Measurements from ENCODE around the gene NEMF. TPM values are rescaled to one million over a fixed set of nuclear protein-coding genes. Genes with fewer than 3 reads are reported as not detected.
"Not testable (repeated sequence)": the region's sequence is repeated elsewhere in the genome, so short reads cannot be mapped to it uniquely, and the experiment has no call there.

NEMF gene
- total and polyA plus RNA-seq, 3 experiments from 2014 or later = 48.9 to 71.9 (median 69.2) TPM

DNA sequence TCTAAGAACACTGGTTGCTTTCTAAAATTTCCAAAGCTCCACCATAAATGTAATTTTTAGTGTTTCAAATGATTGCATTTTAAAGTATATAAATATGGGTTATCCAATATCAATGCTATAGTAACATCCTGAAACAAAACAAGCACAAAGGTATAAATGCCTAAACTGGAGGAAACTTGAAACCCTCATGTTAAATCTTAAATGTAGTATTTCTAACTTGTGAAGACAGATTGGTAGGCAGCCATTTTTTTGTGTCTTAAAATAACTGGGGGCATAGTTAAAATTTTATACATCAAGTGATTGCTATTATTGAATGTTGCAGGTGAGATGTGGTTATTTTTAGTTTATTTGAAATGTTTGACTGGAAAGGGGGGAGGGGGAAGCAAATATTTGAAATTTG lies 43.7 kb upstream of the NEMF start:
- peaks cover 17% of the 10 kb centered on the region for H3K36me3 ChIP-seq (ENCODE audit: insufficient read depth, low read length)
- DNase-seq; H3K27me3 Mint-ChIP-seq; H3K27me3 ChIP-seq (ENCODE audit: insufficient read depth, low read length, poor library complexity, severe bottlenecking); H3K9me3 Mint-ChIP-seq; H3K9me3 ChIP-seq (ENCODE audit: low read length): not testable (repeated sequence)
- H3K4me3 ChIP-seq (ENCODE audit: low read length) = peak overlapping the region; percentile 85
- ChIA-PET CTCF (interaction anchor here (1.0 to 1.5 kb wide), 3 partner anchors 9 to 185 kb away, joined by 3 read pairs; no protein-coding TSS in a partner anchor), POLR2A (interaction anchor here (0.7 to 1.2 kb wide), 4 partner anchors 33 to 166 kb away, joined by 3 to 9 read pairs (median 3); no protein-coding TSS in a partner anchor)
- peak overlapping the region; percentile 32 for H3K27ac ChIP-seq (ENCODE audit: low read depth, low read length)
- peaks cover 46 to 68% (median 60%) of the 10 kb centered on the region in 3 donors for H3K4me1 Mint-ChIP-seq
- H3K27ac Mint-ChIP-seq = peak overlapping the region; percentile 51 to 99 (median 90)
- peaks cover 12 to 48% (median 27%) of the 10 kb centered on the region in 3 donors for H3K36me3 Mint-ChIP-seq
- peak overlapping the region; percentile 92 to 100 (median 99) for H3K4me3 Mint-ChIP-seq
- peaks cover 49% of the 10 kb centered on the region for H3K4me1 ChIP-seq (ENCODE audit: insufficient read depth, low read length)

DNA sequence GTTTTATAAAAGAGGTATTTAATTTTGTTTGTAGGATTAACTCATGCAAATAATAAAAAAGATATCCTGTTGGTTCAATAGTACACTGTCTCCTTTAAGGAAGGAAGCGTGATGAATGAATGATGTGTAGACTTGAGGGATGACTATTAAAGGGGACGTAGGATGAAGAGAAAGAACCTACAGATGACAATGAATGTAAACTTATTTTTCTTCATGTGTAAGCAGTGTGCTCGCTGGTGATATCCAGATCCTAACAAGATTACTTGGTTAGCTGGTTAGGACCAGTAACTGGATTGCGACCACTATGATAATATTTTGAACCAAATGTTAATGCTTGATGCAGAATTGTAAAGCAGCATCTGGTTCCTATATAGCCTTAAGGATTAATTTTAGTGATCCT lies 42.9 kb upstream of the NEMF start:
- Histone ChIP-seq H3K36me3 (ENCODE audit: insufficient read depth, low read length) (peaks cover 17% of the 10 kb centered on the region), H3K4me1 (ENCODE audit: insufficient read depth, low read length) (peaks cover 49% of the 10 kb centered on the region), H3K27me3 (ENCODE audit: insufficient read depth, low read length, poor library complexity, severe bottlenecking) (no peaks in the 10 kb centered on the region), H3K4me3 (ENCODE audit: low read length) (peak overlapping the region; percentile 85), H3K27ac (ENCODE audit: low read depth, low read length) (peak overlapping the region; percentile 32), H3K9me3 (ENCODE audit: low read length) (no peaks in the 10 kb centered on the region)
- peak overlapping the region; percentile 51 to 99 (median 90) for H3K27ac Mint-ChIP-seq
- peak overlapping the region; percentile 92 to 100 (median 99) for H3K4me3 Mint-ChIP-seq
- H3K27me3 Mint-ChIP-seq = peaks cover 0 to 1% of the 10 kb centered on the region in 2 donors
- DNase-seq = no peak
- peaks cover 46 to 68% (median 57%) of the 10 kb centered on the region in 3 donors for H3K4me1 Mint-ChIP-seq
- H3K36me3 Mint-ChIP-seq = peaks cover 12 to 48% (median 27%) of the 10 kb centered on the region in 3 donors
- ChIA-PET POLR2A (interaction anchor here (0.7 to 1.2 kb wide), 5 partner anchors 31 to 167 kb away, joined by 3 to 9 read pairs (median 3); no protein-coding TSS in a partner anchor), CTCF (interaction anchor here (1.0 to 1.5 kb wide), 3 partner anchors 10 to 186 kb away, joined by 3 read pairs; no protein-coding TSS in a partner anchor)
- H3K9me3 Mint-ChIP-seq = peaks cover 0 to 2% (median 0%) of the 10 kb centered on the region in 5 donors

DNA sequence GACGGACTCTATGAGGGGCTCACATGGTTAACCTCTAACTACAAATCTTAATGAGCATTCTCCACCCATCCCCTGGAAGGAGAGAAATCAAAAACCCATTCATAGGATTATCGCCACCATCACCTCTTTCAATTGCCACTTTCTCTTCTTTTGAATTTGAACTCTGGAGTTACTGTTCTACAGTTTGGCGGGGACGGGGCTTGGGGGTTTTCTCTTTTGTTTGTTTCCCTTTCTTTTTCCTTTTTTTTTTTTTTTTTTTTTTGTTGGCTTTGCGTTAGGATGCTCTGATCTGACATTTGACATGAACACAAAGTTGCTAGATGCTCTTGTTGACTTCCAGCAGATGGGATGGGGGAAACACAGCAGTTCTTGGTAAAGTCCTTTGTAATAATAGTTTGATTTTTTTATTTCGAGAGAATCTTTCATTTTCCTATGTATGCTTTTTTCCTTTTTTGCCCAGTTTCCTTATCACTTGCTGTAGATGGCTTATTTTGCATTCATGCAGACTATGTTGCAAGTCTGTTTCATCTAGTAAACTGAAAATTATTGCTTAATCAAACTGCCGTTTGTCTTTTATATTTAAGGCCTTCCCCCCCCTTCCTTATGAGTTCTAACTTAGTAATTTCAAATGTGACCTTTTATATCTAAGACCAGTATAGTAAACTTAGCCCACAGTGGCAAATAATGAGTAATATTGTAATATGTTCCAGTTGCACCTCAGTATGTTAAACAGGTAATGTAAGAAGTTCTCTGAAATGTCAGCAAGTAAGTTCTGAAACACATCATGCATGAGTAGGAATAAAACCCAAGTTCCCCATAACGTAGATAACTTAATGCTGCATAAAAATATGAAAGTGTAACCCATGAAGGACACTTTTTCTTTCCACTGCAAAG lies 41.9 kb upstream of the NEMF start:
- not testable (repeated sequence) for H3K9me3 Mint-ChIP-seq; H3K27me3 Mint-ChIP-seq; H3K9me3 ChIP-seq (ENCODE audit: low read length); H3K27me3 ChIP-seq (ENCODE audit: insufficient read depth, low read length, poor library complexity, severe bottlenecking)
- peak overlapping the region; percentile 85 for H3K4me3 ChIP-seq (ENCODE audit: low read length)
- peaks cover 42 to 61% (median 49%) of the 10 kb centered on the region in 3 donors for H3K4me1 Mint-ChIP-seq
- H3K36me3 Mint-ChIP-seq = peaks cover 12 to 48% (median 27%) of the 10 kb centered on the region in 3 donors
- ChIA-PET CTCF (interaction anchor here (1.4 to 3.6 kb wide), 7 partner anchors 26 to 187 kb away, joined by 3 to 28 read pairs (median 13); no protein-coding TSS in a partner anchor), POLR2A (interaction anchor here (0.7 to 3.3 kb wide), 4 partner anchors 30 to 107 kb away, joined by 3 to 19 read pairs (median 6); no protein-coding TSS in a partner anchor)
- H3K36me3 ChIP-seq (ENCODE audit: insufficient read depth, low read length) = peaks cover 17% of the 10 kb centered on the region
- H3K27ac Mint-ChIP-seq = peak overlapping the region; percentile 97 to 100 (median 99)
- H3K27ac ChIP-seq (ENCODE audit: low read depth, low read length) = peak overlapping the region; percentile 97
- H3K4me3 Mint-ChIP-seq = peak overlapping the region; percentile 92 to 100 (median 99)
- peaks cover 47% of the 10 kb centered on the region for H3K4me1 ChIP-seq (ENCODE audit: insufficient read depth, low read length)
- peak in 2 of 5 donors; percentile 21 to 24 for DNase-seq

DNA sequence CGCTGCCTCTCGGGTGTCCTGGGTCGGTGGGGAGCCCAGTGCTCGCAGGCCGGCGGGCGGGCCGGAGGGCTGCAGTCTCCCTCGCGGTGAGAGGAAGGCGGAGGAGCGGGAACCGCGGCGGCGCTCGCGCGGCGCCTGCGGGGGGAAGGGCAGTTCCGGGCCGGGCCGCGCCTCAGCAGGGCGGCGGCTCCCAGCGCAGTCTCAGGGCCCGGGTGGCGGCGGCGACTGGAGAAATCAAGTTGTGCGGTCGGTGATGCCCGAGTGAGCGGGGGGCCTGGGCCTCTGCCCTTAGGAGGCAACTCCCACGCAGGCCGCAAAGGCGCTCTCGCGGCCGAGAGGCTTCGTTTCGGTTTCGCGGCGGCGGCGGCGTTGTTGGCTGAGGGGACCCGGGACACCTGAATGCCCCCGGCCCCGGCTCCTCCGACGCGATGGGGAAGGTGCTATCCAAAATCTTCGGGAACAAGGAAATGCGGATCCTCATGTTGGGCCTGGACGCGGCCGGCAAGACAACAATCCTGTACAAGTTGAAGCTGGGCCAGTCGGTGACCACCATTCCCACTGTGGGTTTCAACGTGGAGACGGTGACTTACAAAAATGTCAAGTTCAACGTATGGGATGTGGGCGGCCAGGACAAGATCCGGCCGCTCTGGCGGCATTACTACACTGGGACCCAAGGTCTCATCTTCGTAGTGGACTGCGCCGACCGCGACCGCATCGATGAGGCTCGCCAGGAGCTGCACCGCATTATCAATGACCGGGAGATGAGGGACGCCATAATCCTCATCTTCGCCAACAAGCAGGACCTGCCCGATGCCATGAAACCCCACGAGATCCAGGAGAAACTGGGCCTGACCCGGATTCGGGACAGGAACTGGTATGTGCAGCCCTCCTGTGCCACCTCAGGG lies 41.0 kb upstream of the NEMF start:
- Mint-ChIP-seq H3K27me3 (peaks cover 0 to 1% of the 10 kb centered on the region in 2 donors), H3K36me3 (peaks cover 12 to 48% (median 27%) of the 10 kb centered on the region in 3 donors), H3K9me3 (peaks cover 0 to 2% (median 0%) of the 10 kb centered on the region in 5 donors), H3K4me1 (peaks cover 38 to 52% (median 40%) of the 10 kb centered on the region in 3 donors), H3K27ac (peak overlapping the region; percentile 97 to 100 (median 99)), H3K4me3 (peak overlapping the region; percentile 92 to 100 (median 99))
- Histone ChIP-seq H3K27ac (ENCODE audit: low read depth, low read length) (peak overlapping the region; percentile 97), H3K9me3 (ENCODE audit: low read length) (no peaks in the 10 kb centered on the region), H3K4me3 (ENCODE audit: low read length) (peak overlapping the region; percentile 85), H3K4me1 (ENCODE audit: insufficient read depth, low read length) (peaks cover 39% of the 10 kb centered on the region), H3K36me3 (ENCODE audit: insufficient read depth, low read length) (peaks cover 17% of the 10 kb centered on the region), H3K27me3 (ENCODE audit: insufficient read depth, low read length, poor library complexity, severe bottlenecking) (no peaks in the 10 kb centered on the region)
- ChIA-PET CTCF (interaction anchor here (1.2 to 3.6 kb wide), 10 partner anchors 25 to 192 kb away, joined by 3 to 28 read pairs (median 10); no protein-coding TSS in a partner anchor), POLR2A (interaction anchor here (0.6 to 3.3 kb wide), 12 partner anchors 11 to 169 kb away, joined by 3 to 26 read pairs (median 10); no protein-coding TSS in a partner anchor)
- peak; percentile 66 to 87 (median 78) for DNase-seq

DNA sequence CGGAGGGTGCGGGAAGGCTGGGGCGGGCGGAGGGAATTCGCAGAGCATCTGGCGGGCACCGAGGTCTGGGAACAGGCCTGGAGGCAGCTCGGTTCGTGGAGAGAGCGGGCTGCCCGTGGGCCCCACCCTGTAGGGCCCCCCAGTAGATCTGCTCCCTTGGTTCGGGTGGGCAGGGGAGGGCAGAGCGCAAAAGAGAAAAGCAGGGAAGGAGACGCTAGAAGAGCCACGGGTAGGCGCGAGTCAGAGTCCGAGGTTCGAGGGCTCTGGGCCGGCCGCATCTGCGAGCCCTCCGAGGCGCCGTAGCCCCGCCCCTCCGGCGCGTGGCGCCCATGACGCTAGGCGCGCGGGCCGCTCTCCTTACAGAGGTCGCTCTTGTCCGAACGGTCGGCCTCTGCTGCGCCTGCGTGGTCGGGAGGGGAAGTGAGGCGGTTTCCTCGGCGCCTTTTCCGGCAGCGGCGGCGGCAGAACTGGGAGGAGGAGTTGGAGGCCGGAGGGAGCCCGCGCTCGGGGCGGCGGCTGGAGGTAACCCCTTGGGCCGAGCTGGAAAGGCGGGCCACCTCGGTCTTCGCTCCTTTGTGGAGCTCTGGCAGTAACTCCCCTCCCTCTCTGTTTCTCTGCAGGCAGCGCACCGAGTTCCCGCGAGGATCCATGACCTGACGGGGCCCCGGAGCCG lies 40.2 kb upstream of the NEMF start, which contains the start of gene ARF6:
TSS of gene ARF6 (plus strand) at position 447 of the 673 bp plus-strand sequence. CDS start 655 bp downstream, outside the sequence.
- peak within 1 kb of the TSS; percentile 97 to 100 (median 99) for H3K27ac Mint-ChIP-seq
- CTCF ChIA-PET = interaction anchor here (0.9 to 3.6 kb wide), 19 partner anchors 11 to 193 kb away, joined by 3 to 28 read pairs (median 4); partner anchors contain the start of gene NEMF
- peak within 1 kb of the TSS; percentile 85 for H3K4me3 ChIP-seq (ENCODE audit: low read length)
- DNase-seq = peak; percentile 92 to 96 (median 94)
- peak within 1 kb of the TSS; percentile 97 for H3K27ac ChIP-seq (ENCODE audit: low read depth, low read length)
- peaks cover 17% of the 10 kb centered on the region for H3K36me3 ChIP-seq (ENCODE audit: insufficient read depth, low read length)
- peak within 1 kb of the TSS; percentile 92 to 100 (median 99) for H3K4me3 Mint-ChIP-seq
- peaks cover 0 to 2% (median 0%) of the 10 kb centered on the region in 5 donors for H3K9me3 Mint-ChIP-seq
- H3K27me3 Mint-ChIP-seq = peaks cover 0 to 1% of the 10 kb centered on the region in 2 donors
- H3K4me1 ChIP-seq (ENCODE audit: insufficient read depth, low read length) = peaks cover 31% of the 10 kb centered on the region
- H3K9me3 ChIP-seq (ENCODE audit: low read length) = no peaks in the 10 kb centered on the region
- H3K4me1 Mint-ChIP-seq = peaks cover 30 to 44% (median 32%) of the 10 kb centered on the region in 3 donors
- POLR2A ChIA-PET = interaction anchor here (0.6 to 3.3 kb wide), 20 partner anchors 11 to 212 kb away, joined by 3 to 26 read pairs (median 7); no protein-coding TSS in a partner anchor
- H3K27me3 ChIP-seq (ENCODE audit: insufficient read depth, low read length, poor library complexity, severe bottlenecking) = no peaks in the 10 kb centered on the region
- peaks cover 12 to 45% (median 27%) of the 10 kb centered on the region in 3 donors for H3K36me3 Mint-ChIP-seq

DNA sequence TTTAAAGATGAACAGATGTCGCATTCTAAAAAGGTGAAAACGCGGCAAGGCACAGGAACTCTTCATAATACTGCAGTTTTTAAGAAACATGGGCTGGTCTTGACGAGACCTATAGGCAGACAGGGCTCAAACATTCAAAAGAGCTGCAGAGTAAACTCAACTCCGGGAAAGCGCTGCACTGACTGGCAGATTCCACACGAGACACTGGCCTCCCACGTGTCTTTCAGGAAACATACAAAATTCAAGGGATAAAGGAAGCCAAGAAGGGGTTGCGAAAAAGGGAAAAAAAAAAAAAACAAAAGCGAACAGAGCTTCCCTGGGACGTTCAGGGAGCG lies 39.7 kb upstream of the NEMF start:
- H3K36me3 Mint-ChIP-seq = peaks cover 12 to 45% (median 27%) of the 10 kb centered on the region in 3 donors
- peaks cover 28 to 39% (median 29%) of the 10 kb centered on the region in 3 donors for H3K4me1 Mint-ChIP-seq
- ChIA-PET CTCF (interaction anchor here (0.9 to 3.6 kb wide), 18 partner anchors 10 to 193 kb away, joined by 3 to 28 read pairs (median 5); partner anchors contain the start of gene NEMF), POLR2A (interaction anchor here (0.6 to 3.3 kb wide), 19 partner anchors 13 to 212 kb away, joined by 3 to 26 read pairs (median 5); no protein-coding TSS in a partner anchor)
- H3K27me3 Mint-ChIP-seq = peaks cover 0 to 1% of the 10 kb centered on the region in 2 donors
- Histone ChIP-seq H3K4me3 (ENCODE audit: low read length) (peak overlapping the region; percentile 85), H3K4me1 (ENCODE audit: insufficient read depth, low read length) (peaks cover 28% of the 10 kb centered on the region), H3K36me3 (ENCODE audit: insufficient read depth, low read length) (peaks cover 17% of the 10 kb centered on the region), H3K9me3 (ENCODE audit: low read length) (no peaks in the 10 kb centered on the region), H3K27ac (ENCODE audit: low read depth, low read length) (peak overlapping the region; percentile 97), H3K27me3 (ENCODE audit: insufficient read depth, low read length, poor library complexity, severe bottlenecking) (no peaks in the 10 kb centered on the region)
- H3K27ac Mint-ChIP-seq = peak overlapping the region; percentile 97 to 100 (median 99)
- H3K9me3 Mint-ChIP-seq = peaks cover 0 to 2% (median 0%) of the 10 kb centered on the region in 5 donors
- peak in 4 of 5 donors; percentile 12 to 72 (median 61) for DNase-seq
- peak overlapping the region; percentile 92 to 100 (median 99) for H3K4me3 Mint-ChIP-seq
